ENCODE data around the gene LSM4. TPM values are rescaled to one million over a fixed set of nuclear protein-coding genes. Genes with fewer than 3 reads are reported as not detected.

The LSM4 gene
- total and polyA plus RNA-seq, 10 of the 15 experiments (the other 5 are each of a cell fraction or from before 2014, with no cell fraction given) = 12.6 to 652 (median 217) TPM

- TF ChIP-seq ATF2 (IDR thresholded peaks at IDR 0.05; ENCODE audit: low read length) = 0 out of 2 replicates have a peak, but pooled peaks have one; percentile 38
- peak; percentile 3 for TF ChIP-seq E4F1 (IDR thresholded peaks at IDR 0.05; ENCODE audit: borderline replicate concordance, partially characterized antibody)
- TF ChIP-seq MXI1 (IDR thresholded peaks at IDR 0.05; ENCODE audit: low read depth, low read length) = peak; percentile 32; the same call in 1 of the 2 replicates
- no peak for TF ChIP-seq JUNB (IDR thresholded peaks at IDR 0.05)
- peak; percentile 66 for TF ChIP-seq TAF1 (IDR thresholded peaks at IDR 0.05; ENCODE audit: borderline replicate concordance, low read depth, low read length)
- no peak; the same call in 1 of the 2 replicates for TF ChIP-seq HCFC1 (IDR thresholded peaks at IDR 0.05; ENCODE audit: low read length)
- TF ChIP-seq SMAD1 (IDR thresholded peaks at IDR 0.05; ENCODE audit: low read depth, partially characterized antibody) = peak; percentile 96
- peak; percentile 94 for TF ChIP-seq NBN (IDR thresholded peaks at IDR 0.05)
- TF ChIP-seq BCL3 (IDR thresholded peaks at IDR 0.05; ENCODE audit: borderline replicate concordance, insufficient read depth, low read depth, low read length, poor library complexity, severe bottlenecking) = peak; percentile 22
- TF ChIP-seq ZNF217 (IDR thresholded peaks at IDR 0.05) = no peak
- TF ChIP-seq CREM (IDR thresholded peaks at IDR 0.05; ENCODE audit: low read depth) = 0 out of 2 replicates have a peak, but pooled peaks have one; percentile 45
- TF ChIP-seq EGR1 (IDR thresholded peaks at IDR 0.05; ENCODE audit: borderline replicate concordance in 1 of 2, low read depth in 2 of 2, low read length in 2 of 2) = peak in 1 of 2 experiments; percentile 94; a peak in 2 of 3 replicates
- TF ChIP-seq ZNF384 (IDR thresholded peaks at IDR 0.05; ENCODE audit: borderline replicate concordance, low read depth, low read length) = no peak
- TF ChIP-seq BACH1 (IDR thresholded peaks at IDR 0.05; ENCODE audit: borderline replicate concordance) = peak; percentile 76
- TF ChIP-seq POLR2A (IDR thresholded peaks at IDR 0.05; ENCODE audit: low read depth, low read length) = peak; percentile 80
- TF ChIP-seq STAT1 (conservative IDR thresholded peaks at IDR 0.05) = 0 out of 2 replicates have a peak, but pooled peaks have one; percentile 16
- TF ChIP-seq FOXM1 (IDR thresholded peaks at IDR 0.05; ENCODE audit: low read depth, low read length) = peak; percentile 59; the same call in 1 of the 2 replicates
- peak; percentile 51; the same call in 1 of the 2 replicates for TF ChIP-seq NKRF (conservative IDR thresholded peaks at IDR 0.05)
Observed at GRCh38 chr19:18279516-18280246, 43.2 kb downstream of the LSM4 start (continued).
